BE2C (cell line): ENCODE data around the gene FBXL7.

Experiments used
- DNase-seq: peaks from one replicate; pipeline ENCODE4 v3.0.0-alpha.2; 2020
- H3K27me3 ChIP-seq: fragments of 250-450 bp; sonication (Bioruptor Pico); 2 replicates; pipeline ENCODE4 v1.5.1; 2020; ENCODE audit warnings: mild to moderate bottlenecking
- H3K36me3 ChIP-seq: fragments of 250-450 bp; sonication (Bioruptor Pico); 2 replicates; pipeline ENCODE4 v1.5.1; 2020; ENCODE audit warnings: mild to moderate bottlenecking
- H3K4me1 ChIP-seq: fragments of 250-450 bp; sonication (Bioruptor Pico); 2 replicates; pipeline ENCODE4 v1.5.1; 2020
- H3K4me3 ChIP-seq: 2 replicates; pipeline ENCODE4 v1.5.1; 2011; ENCODE audit warnings: low read depth, low read length
- H3K9me3 ChIP-seq: fragments of 250-450 bp; sonication (Bioruptor Pico); 2 replicates; pipeline ENCODE4 v1.5.1; 2020
- CTCF ChIP-seq: IDR thresholded peaks from 2 replicates; pipeline ENCODE4 v1.5.1; 2012; ENCODE audit warnings: mild to moderate bottlenecking, low read depth, low read length

The FBXL7 gene

GRCh38 chr5:15646371-15646770 lies 146.4 kb downstream of the FBXL7 start:
- H3K36me3 ChIP-seq, result no peaks in the 10 kb centered on the region
- DNase-seq, result no peak
- H3K27me3 ChIP-seq, result no peaks in the 10 kb centered on the region
- no peaks in the 10 kb centered on the region; the same call in 1 of the 2 replicates for H3K4me1 ChIP-seq
- no peak for TF ChIP-seq CTCF
- H3K9me3 ChIP-seq, result no peaks in the 10 kb centered on the region
- no peak overlapping the region for H3K4me3 ChIP-seq

GRCh38 chr5:15647251-15647650 lies 147.3 kb downstream of the FBXL7 start:
- no peak for TF ChIP-seq CTCF
- DNase-seq, result no peak
- Histone ChIP-seq H3K27me3 (no peaks in the 10 kb centered on the region), H3K9me3 (no peaks in the 10 kb centered on the region), H3K36me3 (no peaks in the 10 kb centered on the region), H3K4me1 (no peaks in the 10 kb centered on the region; the same call in 1 of the 2 replicates), H3K4me3 (no peak overlapping the region)

GRCh38 chr5:15650266-15650665 lies 150.3 kb downstream of the FBXL7 start:
- TF ChIP-seq CTCF, result no peak
- Histone ChIP-seq H3K4me1 (peaks cover 4% of the 10 kb centered on the region), H3K27me3 (no peaks in the 10 kb centered on the region), H3K36me3 (no peaks in the 10 kb centered on the region), H3K9me3 (no peaks in the 10 kb centered on the region), H3K4me3 (no peak overlapping the region)
- DNase-seq, result no peak

- no peaks in the 10 kb centered on the region for H3K9me3 ChIP-seq
- peaks cover 4% of the 10 kb centered on the region; the same call in 1 of the 2 replicates for H3K4me1 ChIP-seq
- DNase-seq, result no peak
- no peak for TF ChIP-seq CTCF
- H3K27me3 ChIP-seq, result no peaks in the 10 kb centered on the region
- no peak overlapping the region for H3K4me3 ChIP-seq
- H3K36me3 ChIP-seq, result no peaks in the 10 kb centered on the region
Observed at GRCh38 chr5:15654779-15655178, 154.8 kb downstream of the FBXL7 start.

- no peaks in the 10 kb centered on the region for H3K9me3 ChIP-seq
- no peak for DNase-seq
- H3K36me3 ChIP-seq, result no peaks in the 10 kb centered on the region
- no peak for TF ChIP-seq CTCF
- no peaks in the 10 kb centered on the region for H3K27me3 ChIP-seq
- H3K4me1 ChIP-seq, result peaks cover 4% of the 10 kb centered on the region; the same call in 1 of the 2 replicates
- H3K4me3 ChIP-seq, result no peak overlapping the region
Observed at GRCh38 chr5:15655683-15656082, 155.7 kb downstream of the FBXL7 start.

- no peak for DNase-seq
- H3K4me3 ChIP-seq, result no peak overlapping the region
- no peak for TF ChIP-seq CTCF
- H3K4me1 ChIP-seq, result no peaks in the 10 kb centered on the region
- no peaks in the 10 kb centered on the region for H3K27me3 ChIP-seq
- no peaks in the 10 kb centered on the region; the same call in 1 of the 2 replicates for H3K9me3 ChIP-seq
- no peaks in the 10 kb centered on the region for H3K36me3 ChIP-seq
Observed at GRCh38 chr5:15664961-15665360, 165.0 kb downstream of the FBXL7 start.
